Measurements from ENCODE around the gene MZB1. TPM values are rescaled to one million over a fixed set of nuclear protein-coding genes. Genes with fewer than 3 reads are reported as not detected.

Gene MZB1
- total RNA-seq, 4 donors from 2014 or later: 2.1 to 2.4 TPM; not detected in 2

- H3K27ac ChIP-seq: peak within 1 kb of the TSS in 1 of 4 donors; percentile 50
- H3K27me3 ChIP-seq: no peaks in the 10 kb centered on the region
- TF ChIP-seq EP300 (IDR thresholded peaks at IDR 0.05) (no peak), POLR2A (IDR thresholded peaks at IDR 0.05) (no peak), CTCF (IDR thresholded peaks at IDR 0.05) (no peak)
- H3K9me3 ChIP-seq: no peaks in the 10 kb centered on the region
- no peak for DNase-seq (ENCODE audit: low spot score in 2 of 2)
- H3K4me1 ChIP-seq: peaks cover 0 to 19% (median 8%) of the 10 kb centered on the region in 4 donors
- no peak within 1 kb of the TSS for H3K4me3 ChIP-seq
- H3K36me3 ChIP-seq: peaks cover 0 to 5% (median 0%) of the 10 kb centered on the region in 3 donors
- WGBS, 2 donors: 64 to 67% methylated on average over 10 of the region's 10 CpGs
Observed at GRCh38 chr5:139383275-139383992, 6.3 kb downstream of the MZB1 start, which contains the start of gene SLC23A1. Gene SLC23A1 (minus strand): TSS chr5:139383297. CDS start chr5:139383253, 44 bp downstream.

GRCh38 chr5:139382807-139383206 lies 6.9 kb downstream of the MZB1 start:
- WGBS, 2 donors: 58 to 65% methylated on average over 3 of the region's 3 CpGs
- no peak for TF ChIP-seq CTCF (IDR thresholded peaks at IDR 0.05)
- TF ChIP-seq EP300 (IDR thresholded peaks at IDR 0.05): no peak
- TF ChIP-seq POLR2A (IDR thresholded peaks at IDR 0.05): no peak
- Histone ChIP-seq H3K27ac (peak overlapping the region in 1 of 4 donors; percentile 32), H3K4me1 (peaks cover 0 to 15% (median 7%) of the 10 kb centered on the region in 4 donors), H3K4me3 (no peak overlapping the region), H3K36me3 (peaks cover 0 to 11% (median 0%) of the 10 kb centered on the region in 3 donors), H3K27me3 (no peaks in the 10 kb centered on the region), H3K9me3 (no peaks in the 10 kb centered on the region)
- DNase-seq (ENCODE audit: low spot score in 2 of 2): no peak

- Histone ChIP-seq H3K4me1 (peaks cover 0 to 15% (median 5%) of the 10 kb centered on the region in 4 donors), H3K36me3 (peaks cover 0 to 12% (median 0%) of the 10 kb centered on the region in 3 donors), H3K9me3 (no peaks in the 10 kb centered on the region), H3K27me3 (no peaks in the 10 kb centered on the region), H3K4me3 (no peak overlapping the region), H3K27ac (peak overlapping the region in 1 of 4 donors; percentile 32)
- no peak for DNase-seq (ENCODE audit: low spot score in 2 of 2)
- TF ChIP-seq POLR2A (IDR thresholded peaks at IDR 0.05): no peak
- no peak for TF ChIP-seq CTCF (IDR thresholded peaks at IDR 0.05)
- no peak for TF ChIP-seq EP300 (IDR thresholded peaks at IDR 0.05)
- 85 to 87% methylated on average over 25 to 28 of the region's 28 CpGs for WGBS, 2 donors
Observed at GRCh38 chr5:139381837-139382761, 7.6 kb downstream of the MZB1 start.

GRCh38 chr5:139379626-139380449 lies 9.9 kb downstream of the MZB1 start:
- WGBS, 2 donors: 81 to 83% methylated on average over 9 to 15 of the region's 15 CpGs
- no peaks in the 10 kb centered on the region for H3K27me3 ChIP-seq
- peaks cover 0 to 22% (median 0%) of the 10 kb centered on the region in 3 donors for H3K36me3 ChIP-seq
- H3K4me1 ChIP-seq: peaks cover 0 to 13% (median 4%) of the 10 kb centered on the region in 4 donors
- H3K9me3 ChIP-seq: no peaks in the 10 kb centered on the region
- TF ChIP-seq POLR2A (IDR thresholded peaks at IDR 0.05) (no peak), CTCF (IDR thresholded peaks at IDR 0.05) (no peak), EP300 (IDR thresholded peaks at IDR 0.05) (no peak)
- H3K4me3 ChIP-seq: no peak overlapping the region
- H3K27ac ChIP-seq: no peak overlapping the region
- no peak for DNase-seq (ENCODE audit: low spot score in 2 of 2)
